ENCODE results near the gene STK39.

Gene STK39

GRCh38 chr2:167980439-167980838 lies 267.0 kb downstream of the STK39 start:
- DNase-seq, result no peak

GRCh38 chr2:167972746-167973145 lies 274.6 kb downstream of the STK39 start:
- no peak for DNase-seq

DNA sequence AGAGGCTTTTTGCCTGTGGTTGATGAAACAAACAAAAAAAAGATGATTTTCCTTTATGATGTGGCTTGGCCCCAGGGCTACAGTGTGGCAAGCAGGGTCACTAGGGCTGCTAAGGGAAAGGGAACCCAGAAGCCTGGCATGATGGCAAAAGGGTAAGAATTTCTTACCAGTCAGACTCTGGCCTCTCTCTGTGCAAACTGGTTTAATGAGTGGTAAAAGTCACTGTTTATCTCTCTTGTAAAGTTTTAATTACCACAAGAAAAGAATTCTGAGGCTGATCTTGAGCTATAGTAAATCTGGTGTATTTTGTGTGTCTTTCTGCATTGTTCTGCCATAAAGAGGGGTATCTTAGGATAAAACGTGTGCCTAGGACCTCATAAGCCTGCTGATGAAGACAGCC lies 275.4 kb downstream of the STK39 start:
- no peak for DNase-seq

DNA sequence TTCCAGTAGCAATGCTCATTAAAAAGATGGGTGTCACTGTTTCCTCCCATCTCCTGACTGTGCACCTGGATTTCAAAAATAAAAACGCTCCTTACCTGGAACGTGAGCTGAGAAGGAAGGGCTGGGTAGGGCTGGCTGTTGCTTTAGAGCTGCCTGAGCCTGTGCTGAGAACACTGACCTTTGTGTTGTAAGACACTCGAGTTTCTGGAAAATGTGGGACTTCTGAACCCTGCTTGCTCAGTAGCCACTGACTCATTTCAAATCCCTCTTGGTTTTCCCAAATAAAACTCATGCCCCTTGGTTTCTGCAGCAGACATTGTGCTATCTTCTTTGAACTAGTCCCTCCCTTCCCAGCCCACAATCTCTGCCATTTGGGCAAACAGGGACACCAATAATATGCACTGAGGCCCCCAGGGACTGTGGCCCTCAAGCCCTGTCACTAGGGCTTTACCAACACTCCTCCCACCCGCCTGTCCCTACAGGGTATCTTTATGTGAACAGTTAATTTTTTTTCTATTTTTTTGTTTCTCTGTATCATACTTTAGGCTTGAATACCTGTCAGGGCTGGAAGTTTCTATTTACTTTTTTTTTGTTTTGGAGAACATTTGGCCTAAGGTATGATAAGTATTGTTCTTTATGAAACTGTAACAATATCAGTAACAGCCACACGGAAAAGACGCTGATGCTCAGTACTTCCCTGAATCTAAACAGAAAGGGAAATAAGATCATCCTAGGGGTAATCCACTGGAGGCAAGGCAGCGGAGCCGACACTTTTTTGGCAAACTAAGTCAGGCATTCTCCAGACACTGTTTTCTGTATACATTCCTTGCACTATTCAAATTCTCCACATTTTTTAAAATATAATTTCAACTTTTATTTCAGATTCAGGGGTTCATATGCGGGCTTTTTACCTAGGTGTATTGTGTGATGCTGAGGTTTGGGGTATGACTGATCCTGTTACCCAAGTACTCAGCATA lies 280.2 kb downstream of the STK39 start:
- no peak for DNase-seq

DNA sequence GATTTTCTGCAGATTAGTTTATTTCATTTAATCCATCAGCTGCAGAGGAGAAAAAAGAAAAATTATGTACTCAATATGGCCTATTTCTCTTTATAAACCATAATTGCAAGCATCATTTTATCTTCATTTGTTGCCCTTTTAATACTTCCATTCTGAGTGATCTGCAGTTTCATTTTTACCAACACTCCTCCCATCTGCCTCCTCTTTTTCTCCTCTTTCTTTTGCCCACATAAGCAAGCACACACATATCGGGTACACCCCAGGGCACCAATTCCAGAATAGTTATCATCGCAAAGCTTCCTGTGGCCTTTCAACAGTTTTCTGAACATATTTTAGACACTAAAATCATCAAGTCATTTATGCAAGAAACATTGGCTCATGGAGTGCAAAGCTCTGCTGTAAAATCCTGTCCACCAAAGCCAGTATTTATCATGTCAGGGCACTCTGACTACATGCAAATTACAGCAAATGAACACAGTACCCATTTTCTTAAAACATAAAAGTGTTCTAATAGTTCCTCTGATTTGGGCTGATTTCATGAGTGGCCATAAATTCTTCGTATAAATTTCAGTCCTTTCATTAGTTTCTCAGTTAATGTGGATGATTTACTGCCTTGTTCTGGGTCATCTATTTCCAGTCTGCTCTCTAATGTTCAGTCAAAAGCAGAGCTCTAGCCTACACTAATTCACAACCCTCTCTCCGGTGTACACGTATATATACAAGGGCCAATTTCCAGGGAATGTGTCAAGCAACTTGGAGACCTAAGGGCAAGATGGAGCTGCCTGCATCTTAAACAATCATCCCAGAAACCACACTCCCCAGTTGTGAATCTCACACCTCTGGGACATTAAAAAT lies 281.3 kb downstream of the STK39 start:
- DNase-seq, result no peak

DNA sequence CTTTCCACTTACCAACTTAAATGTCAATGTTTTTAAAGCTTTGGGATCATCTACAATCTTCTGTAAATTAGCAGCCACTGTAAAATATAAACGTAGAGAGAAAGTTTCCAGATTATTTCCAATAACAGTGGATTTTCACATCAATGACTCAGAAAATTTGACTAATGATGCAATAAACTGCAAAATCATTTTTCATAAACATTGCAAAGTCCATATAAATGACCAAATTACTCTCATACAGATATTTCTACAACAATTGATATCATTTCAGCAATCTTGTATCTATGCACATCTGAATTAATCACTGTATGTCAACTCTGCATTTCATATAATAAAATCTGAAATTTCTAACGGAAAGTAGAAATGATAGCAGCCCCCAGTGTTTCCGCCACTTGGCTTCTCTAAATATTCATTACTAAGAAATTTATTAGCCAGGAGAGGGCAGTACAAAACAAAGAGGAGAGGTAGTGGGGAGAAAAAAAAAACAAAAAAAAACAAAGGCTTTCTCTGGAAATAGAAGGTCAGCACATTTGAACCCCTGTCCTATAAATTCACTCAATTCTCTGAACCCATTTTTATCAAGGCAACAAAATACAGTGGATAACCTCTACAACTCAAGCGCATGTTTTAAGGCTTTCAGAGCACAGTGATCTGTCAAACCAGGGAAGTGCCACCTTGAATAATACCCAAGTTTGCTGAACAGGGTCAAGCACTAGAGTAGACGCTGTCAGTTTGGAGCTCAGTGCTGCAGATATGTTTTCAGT lies 282.6 kb downstream of the STK39 start:
- no peak for DNase-seq

- no peak for DNase-seq
Observed at GRCh38 chr2:167963899-167964649, 283.3 kb downstream of the STK39 start.

- no peak for DNase-seq
Observed at GRCh38 chr2:167962436-167963226, 284.8 kb downstream of the STK39 start.

DNA sequence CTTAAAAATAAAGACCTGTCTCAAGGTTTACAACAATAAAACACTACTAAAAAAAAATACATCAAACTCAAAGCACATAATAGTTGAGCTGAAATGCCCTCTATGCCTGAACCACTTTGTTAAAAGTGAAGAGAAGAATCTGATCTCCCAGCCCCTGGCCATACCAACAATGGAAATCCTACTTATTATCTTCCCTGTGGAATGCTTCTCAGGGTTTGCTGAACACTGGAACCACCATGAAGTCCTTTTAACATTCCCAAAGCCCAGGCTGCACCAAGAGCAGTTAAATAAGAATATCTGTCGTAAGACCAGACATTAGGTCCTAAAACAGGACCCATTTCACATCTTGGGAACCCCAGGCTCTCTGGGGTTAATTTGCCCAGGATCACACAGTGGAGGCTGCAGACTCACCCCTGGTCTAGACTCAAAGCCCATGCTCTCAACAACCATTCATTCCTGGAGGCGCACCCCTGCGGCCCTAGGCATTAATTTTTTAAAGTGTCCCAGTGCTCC lies 285.8 kb downstream of the STK39 start:
- no peak for DNase-seq

DNA sequence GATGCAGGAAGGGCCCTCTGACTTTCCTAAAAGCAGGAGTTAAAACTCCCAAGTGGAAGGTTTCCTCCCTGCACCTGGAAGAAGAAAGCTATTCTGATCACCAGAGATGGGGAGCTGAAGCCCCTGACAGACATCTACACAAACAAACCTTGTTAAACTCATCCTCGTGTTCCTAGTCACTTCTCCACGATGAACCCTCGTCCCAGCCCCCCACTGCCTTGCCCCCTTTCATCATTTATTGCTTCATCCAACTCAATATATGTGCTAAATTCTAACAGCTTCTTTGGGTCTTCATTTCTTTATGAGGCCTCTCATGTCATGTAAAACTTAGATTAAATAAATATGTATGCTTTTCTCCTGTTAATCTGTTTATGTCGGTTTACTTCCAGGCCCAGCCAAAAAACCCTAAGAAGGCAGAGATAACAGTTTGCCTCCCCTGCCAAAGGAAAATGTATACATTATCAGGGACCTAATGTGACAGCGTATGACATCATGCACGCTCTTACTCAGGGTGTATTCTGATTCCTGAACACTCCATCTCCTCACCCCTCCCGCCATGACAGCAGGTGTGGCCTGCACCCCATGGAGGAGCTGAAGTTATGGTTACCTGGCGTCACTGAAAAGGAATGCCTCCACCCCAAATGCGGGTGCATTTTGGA lies 287.2 kb downstream of the STK39 start:
- DNase-seq, result no peak

DNA sequence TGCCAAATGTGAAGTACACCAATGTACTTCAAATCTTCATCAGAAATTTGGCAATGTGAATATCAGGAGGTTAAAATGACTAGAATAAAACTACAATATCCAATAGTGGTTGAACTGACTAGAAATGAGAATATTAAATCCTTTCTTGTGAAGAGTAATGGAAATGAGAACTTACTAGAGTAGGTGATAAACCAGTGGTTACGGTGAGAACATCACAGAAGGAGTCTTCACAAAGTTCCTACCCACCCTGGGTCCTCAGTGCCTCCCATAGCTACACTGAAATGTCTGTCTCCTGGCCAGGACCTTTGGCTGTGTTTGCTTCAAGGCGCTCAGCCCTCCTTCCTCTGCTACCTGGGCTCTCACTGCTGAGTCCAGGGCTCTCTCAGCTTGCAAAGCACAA lies 289.7 kb downstream of the STK39 start:
- no peak for DNase-seq

GRCh38 chr2:167955264-167955906 lies 292.0 kb downstream of the STK39 start:
- DNase-seq, result no peak

DNA sequence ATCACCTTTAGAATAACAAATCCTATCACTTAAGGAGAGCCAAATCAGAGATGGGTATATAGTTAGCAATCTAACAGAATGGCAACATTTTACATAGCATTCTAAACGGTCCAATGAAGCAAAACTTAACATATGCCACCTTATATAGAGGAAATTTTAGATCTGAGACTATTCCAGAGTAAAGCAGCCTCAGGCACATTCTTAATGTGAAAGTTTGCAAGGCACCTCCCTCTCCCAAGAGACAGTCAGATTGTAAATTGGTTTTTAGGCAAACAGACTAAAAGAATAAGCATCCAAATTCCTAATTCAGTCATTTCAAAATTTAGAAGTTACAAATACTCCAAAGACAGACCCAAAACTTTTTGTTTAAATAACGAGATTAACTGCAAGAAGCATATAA lies 292.9 kb downstream of the STK39 start:
- DNase-seq, result no peak

- DNase-seq, result no peak
Observed at GRCh38 chr2:167953776-167954175, 293.6 kb downstream of the STK39 start.

- no peak for DNase-seq
Observed at GRCh38 chr2:167950571-167950970, 296.8 kb downstream of the STK39 start.

GRCh38 chr2:167946441-167946841 lies 301.0 kb downstream of the STK39 start:
- DNase-seq, result no peak

- DNase-seq, result no peak
Observed at GRCh38 chr2:167945660-167946368, 301.6 kb downstream of the STK39 start.

DNA sequence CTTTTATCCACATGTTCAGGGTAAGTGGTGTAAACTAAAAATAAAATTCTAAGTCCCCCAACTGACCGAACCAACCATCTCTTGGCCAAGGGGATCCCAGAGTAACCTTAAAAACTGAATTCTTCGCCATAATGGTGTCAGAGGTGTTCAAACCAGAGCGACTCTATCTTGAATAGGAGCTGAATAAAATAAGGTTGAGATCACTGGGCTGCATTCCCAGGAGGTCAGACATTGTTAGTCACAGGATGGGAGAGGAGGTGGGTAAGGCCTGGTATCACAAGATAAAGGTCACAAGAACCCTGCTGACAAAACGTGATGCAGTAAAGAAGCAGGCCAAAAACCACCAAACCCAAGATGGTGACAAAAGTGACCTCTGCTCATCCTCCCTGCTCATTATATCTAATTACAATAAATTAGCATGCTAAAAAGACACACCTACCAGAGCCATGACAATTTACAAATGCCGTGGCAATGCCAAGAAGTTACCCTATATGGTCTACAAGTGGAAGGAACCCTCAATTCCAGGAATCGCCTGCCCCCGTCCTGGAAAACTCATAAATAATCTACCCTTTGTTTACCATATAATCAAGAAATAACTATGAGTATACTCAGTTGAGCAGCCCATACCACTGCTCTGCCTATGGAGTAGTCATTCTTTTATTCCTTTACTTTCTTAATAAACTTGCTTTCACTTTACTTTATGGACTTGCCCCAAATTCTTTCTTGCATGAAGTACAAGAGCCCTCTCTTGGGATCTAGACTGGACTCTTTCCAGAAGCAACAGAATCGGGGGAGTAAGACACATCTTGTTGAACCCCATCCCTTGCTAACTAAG lies 302.4 kb downstream of the STK39 start:
- no peak for DNase-seq

Measured in NK-92 treated with Interleukin-12 subunit alpha and Interleukin-12 subunit beta, amount 100 ng/mL, for 24 hours (cell line).